Panc1 (cell line): ENCODE measurements around the gene MAP2K6.

ENCODE experiments used
- POLR2AphosphoS5 ChIP-seq: IDR thresholded peaks from 2 replicates; pipeline ENCODE4 v1.6.1; 2012; ENCODE audit warnings: mild to moderate bottlenecking, low read depth, low read length, moderate library complexity
- TF ChIP-seq, protein P1 (sequence below), 2 experiments: IDR thresholded peaks; 2 replicates each; pipeline ENCODE4 v1.6.1; 2011 to 2012; ENCODE audit warnings: low read depth in 2 of 2, control low read depth in 1 of 2, low read length in 1 of 2, mild to moderate bottlenecking in 1 of 2, moderate library complexity in 1 of 2; ENCODE audit not compliant: insufficient read depth in 1 of 2
- TF ChIP-seq, protein P2 (sequence below): fragments of 450-650 bp; IDR thresholded peaks from 2 replicates; pipeline ENCODE4 v1.5.1; 2017; ENCODE audit warnings: mild to moderate bottlenecking

DNA sequence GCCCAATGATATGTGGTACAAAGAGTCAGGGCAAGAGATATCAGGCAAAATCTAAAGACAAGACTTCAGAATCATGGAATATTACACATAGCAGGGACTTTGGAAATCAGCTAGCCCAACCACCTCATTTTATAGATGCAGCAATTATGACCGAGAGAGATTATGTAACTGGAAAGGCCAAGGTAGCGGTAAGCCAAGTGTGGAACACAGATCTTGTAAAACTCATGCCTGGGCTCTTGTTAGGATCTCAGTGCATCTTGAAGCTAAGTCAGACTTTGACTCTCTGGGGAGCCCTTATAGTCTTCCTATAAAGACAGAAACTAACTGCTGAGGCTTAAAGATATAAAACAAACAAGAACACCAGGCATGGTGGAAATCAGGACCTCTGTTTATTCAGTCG is 18.6 kb downstream of the MAP2K6 start:
- TF ChIP-seq POLR2AphosphoS5, result no peak
- TF ChIP-seq, protein P1, sequence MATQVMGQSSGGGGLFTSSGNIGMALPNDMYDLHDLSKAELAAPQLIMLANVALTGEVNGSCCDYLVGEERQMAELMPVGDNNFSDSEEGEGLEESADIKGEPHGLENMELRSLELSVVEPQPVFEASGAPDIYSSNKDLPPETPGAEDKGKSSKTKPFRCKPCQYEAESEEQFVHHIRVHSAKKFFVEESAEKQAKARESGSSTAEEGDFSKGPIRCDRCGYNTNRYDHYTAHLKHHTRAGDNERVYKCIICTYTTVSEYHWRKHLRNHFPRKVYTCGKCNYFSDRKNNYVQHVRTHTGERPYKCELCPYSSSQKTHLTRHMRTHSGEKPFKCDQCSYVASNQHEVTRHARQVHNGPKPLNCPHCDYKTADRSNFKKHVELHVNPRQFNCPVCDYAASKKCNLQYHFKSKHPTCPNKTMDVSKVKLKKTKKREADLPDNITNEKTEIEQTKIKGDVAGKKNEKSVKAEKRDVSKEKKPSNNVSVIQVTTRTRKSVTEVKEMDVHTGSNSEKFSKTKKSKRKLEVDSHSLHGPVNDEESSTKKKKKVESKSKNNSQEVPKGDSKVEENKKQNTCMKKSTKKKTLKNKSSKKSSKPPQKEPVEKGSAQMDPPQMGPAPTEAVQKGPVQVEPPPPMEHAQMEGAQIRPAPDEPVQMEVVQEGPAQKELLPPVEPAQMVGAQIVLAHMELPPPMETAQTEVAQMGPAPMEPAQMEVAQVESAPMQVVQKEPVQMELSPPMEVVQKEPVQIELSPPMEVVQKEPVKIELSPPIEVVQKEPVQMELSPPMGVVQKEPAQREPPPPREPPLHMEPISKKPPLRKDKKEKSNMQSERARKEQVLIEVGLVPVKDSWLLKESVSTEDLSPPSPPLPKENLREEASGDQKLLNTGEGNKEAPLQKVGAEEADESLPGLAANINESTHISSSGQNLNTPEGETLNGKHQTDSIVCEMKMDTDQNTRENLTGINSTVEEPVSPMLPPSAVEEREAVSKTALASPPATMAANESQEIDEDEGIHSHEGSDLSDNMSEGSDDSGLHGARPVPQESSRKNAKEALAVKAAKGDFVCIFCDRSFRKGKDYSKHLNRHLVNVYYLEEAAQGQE (IDR thresholded peaks at IDR 0.05; ENCODE audit: insufficient read depth in 1 of 2, low read depth in 2 of 2, low read length in 1 of 2), result no peak
- TF ChIP-seq, protein P2, sequence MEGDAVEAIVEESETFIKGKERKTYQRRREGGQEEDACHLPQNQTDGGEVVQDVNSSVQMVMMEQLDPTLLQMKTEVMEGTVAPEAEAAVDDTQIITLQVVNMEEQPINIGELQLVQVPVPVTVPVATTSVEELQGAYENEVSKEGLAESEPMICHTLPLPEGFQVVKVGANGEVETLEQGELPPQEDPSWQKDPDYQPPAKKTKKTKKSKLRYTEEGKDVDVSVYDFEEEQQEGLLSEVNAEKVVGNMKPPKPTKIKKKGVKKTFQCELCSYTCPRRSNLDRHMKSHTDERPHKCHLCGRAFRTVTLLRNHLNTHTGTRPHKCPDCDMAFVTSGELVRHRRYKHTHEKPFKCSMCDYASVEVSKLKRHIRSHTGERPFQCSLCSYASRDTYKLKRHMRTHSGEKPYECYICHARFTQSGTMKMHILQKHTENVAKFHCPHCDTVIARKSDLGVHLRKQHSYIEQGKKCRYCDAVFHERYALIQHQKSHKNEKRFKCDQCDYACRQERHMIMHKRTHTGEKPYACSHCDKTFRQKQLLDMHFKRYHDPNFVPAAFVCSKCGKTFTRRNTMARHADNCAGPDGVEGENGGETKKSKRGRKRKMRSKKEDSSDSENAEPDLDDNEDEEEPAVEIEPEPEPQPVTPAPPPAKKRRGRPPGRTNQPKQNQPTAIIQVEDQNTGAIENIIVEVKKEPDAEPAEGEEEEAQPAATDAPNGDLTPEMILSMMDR, result no peak
